CD4-positive, alpha-beta T cell (primary cell): ENCODE measurements around the gene PRKN. TPM values are rescaled to one million over a fixed set of nuclear protein-coding genes. Genes with fewer than 3 reads are reported as not detected.

Source experiments
- ATAC-seq: fragments of 200-7000 bp; cut with Tn5 transposase; one replicate; pipeline ENCODE4 v1.10.0; 2022; ENCODE audit warnings: mild to moderate bottlenecking; ENCODE audit not compliant: poor library complexity
- CTCF ChIA-PET: fragments of 350-600 bp; sonication (Branson Sonifier 250); formaldehyde crosslinking; loops from one replicate; lab custom pipeline; 2021; ENCODE audit warnings: antibody characterized with exemption, inconsistent platforms; lab: Charles Lee
- POLR2A ChIA-PET: fragments of 350-600 bp; sonication (Branson Sonifier 250); formaldehyde crosslinking; loops from one replicate; lab custom pipeline; 2021; ENCODE audit warnings: antibody characterized with exemption, inconsistent platforms; lab: Charles Lee
- DNase-seq, 14 experiments: peaks; one replicate each; pipeline ENCODE4 v3.0.0-alpha.2; 2013 to 2020; ENCODE audit warnings: mixed read lengths in 2 of 14
- H3K27ac ChIP-seq, 2 donors: one replicate each; pipeline versions ENCODE4 v1.5.1 to v1.7.0; 2013; ENCODE audit warnings: low read length in 2 of 2, low read depth in 1 of 2, mild to moderate bottlenecking in 1 of 2
- H3K27me3 ChIP-seq, 2 experiments: 1 replicate in 1 of 2; 2 replicates in 1 of 2; pipeline versions ENCODE4 v1.6.1 to v1.7.0; 2013; ENCODE audit warnings: low read length in 2 of 2, control low read depth in 1 of 2, mild to moderate bottlenecking in 1 of 2, moderate library complexity in 1 of 2; ENCODE audit not compliant: insufficient read depth in 2 of 2, control insufficient read depth in 1 of 2
- H3K36me3 ChIP-seq: one replicate; pipeline ENCODE4 v1.6.1; 2013; ENCODE audit warnings: low read length, control low read depth; ENCODE audit not compliant: insufficient read depth
- H3K4me1 ChIP-seq: one replicate; pipeline ENCODE4 v1.6.1; 2013; ENCODE audit warnings: low read length, control low read depth; ENCODE audit not compliant: insufficient read depth
- H3K4me3 ChIP-seq: one replicate; pipeline ENCODE4 v1.5.1; 2013; ENCODE audit warnings: mild to moderate bottlenecking, low read length, moderate library complexity
- H3K9me3 ChIP-seq, 2 experiments: 1 replicate in 1 of 2; 2 replicates in 1 of 2; pipeline versions ENCODE4 v1.6.1 to v1.7.0; 2013; ENCODE audit warnings: low read length in 2 of 2, mild to moderate bottlenecking in 2 of 2, control low read depth in 1 of 2, moderate library complexity in 1 of 2; ENCODE audit not compliant: control insufficient read depth in 1 of 2, insufficient read depth in 1 of 2
- H3K27ac Mint-ChIP-seq: one replicate; pipeline ENCODE4 v1.8.0; 2020; ENCODE audit warnings: mixed read lengths
- H3K27me3 Mint-ChIP-seq: one replicate; pipeline ENCODE4 v1.8.0; 2021; ENCODE audit warnings: mixed read lengths
- H3K36me3 Mint-ChIP-seq: one replicate; pipeline ENCODE4 v1.8.0; 2021; ENCODE audit warnings: low read depth, mixed read lengths
- H3K4me1 Mint-ChIP-seq: one replicate; pipeline ENCODE4 v1.8.0; 2021; ENCODE audit warnings: low read depth, mixed read lengths
- H3K4me3 Mint-ChIP-seq: one replicate; pipeline ENCODE4 v1.8.0; 2020; ENCODE audit warnings: mild to moderate bottlenecking, mixed read lengths
- H3K9me3 Mint-ChIP-seq: one replicate; pipeline ENCODE4 v1.8.0; 2020; ENCODE audit warnings: mixed read lengths
- CTCF ChIP-seq: fragments of 200-600 bp; IDR thresholded peaks from one replicate; pipeline ENCODE4 v1.8.0; 2022; ENCODE audit warnings: antibody characterized with exemption, mild to moderate bottlenecking
- intact Hi-C, 2 experiments: fragments of 100-400 bp; cut with DNase I in 1 of 2; cut with micrococcal nuclease in 1 of 2; formaldehyde crosslinking; loops; one replicate each; pipeline versions ENCODE4 v1.15.1 to v1.9.0; 2023 to 2025; cut with DNase I, micrococcal nuclease
- total RNA-seq, 174 experiments: library from RNA in 2 of 174; stranded (reverse) in 2 of 174; gene quantifications; one replicate each; pipeline ENCODE4 v1.2.3 and lab custom pipeline; 2021 to 2026

Gene PRKN
- total RNA-seq, 2 experiments from 2014 or later, result 5.2 to 5.4 TPM

GRCh38 chr6:162325051-162325450, 402.5 kb downstream of the PRKN start:
- no peak for DNase-seq
- no peak for TF ChIP-seq CTCF
- peaks cover 7% of the 10 kb centered on the region for H3K36me3 Mint-ChIP-seq
- Histone ChIP-seq H3K27me3 (no peaks in the 10 kb centered on the region), H3K27ac (no peak overlapping the region), H3K36me3 (no peaks in the 10 kb centered on the region), H3K4me1 (no peaks in the 10 kb centered on the region), H3K4me3 (no peak overlapping the region), H3K9me3 (peaks cover 9 to 10% of the 10 kb centered on the region in 2 experiments)
- peaks cover 11% of the 10 kb centered on the region for H3K9me3 Mint-ChIP-seq
- CTCF ChIA-PET, result no interaction called here
- POLR2A ChIA-PET, result no interaction called here
- H3K4me1 Mint-ChIP-seq, result no peaks in the 10 kb centered on the region
- no peak overlapping the region for H3K27ac Mint-ChIP-seq
- intact Hi-C loops, result no loop called here
- H3K4me3 Mint-ChIP-seq, result no peak overlapping the region
- no peak for ATAC-seq
- H3K27me3 Mint-ChIP-seq, result no peaks in the 10 kb centered on the region

- Mint-ChIP-seq H3K4me1 (no peaks in the 10 kb centered on the region), H3K9me3 (peaks cover 4% of the 10 kb centered on the region), H3K27ac (no peak overlapping the region), H3K4me3 (no peak overlapping the region), H3K36me3 (no peaks in the 10 kb centered on the region), H3K27me3 (no peaks in the 10 kb centered on the region)
- no peak for TF ChIP-seq CTCF
- Histone ChIP-seq H3K4me1 (no peaks in the 10 kb centered on the region), H3K27me3 (no peaks in the 10 kb centered on the region), H3K36me3 (no peaks in the 10 kb centered on the region), H3K9me3 (peaks cover 0 to 1% of the 10 kb centered on the region in 2 experiments), H3K27ac (no peak overlapping the region), H3K4me3 (no peak overlapping the region)
- ChIA-PET POLR2A (no interaction called here), CTCF (no interaction called here)
- no peak for ATAC-seq
- intact Hi-C loops, result no loop called here
- DNase-seq, result no peak
These were observed 412.3 kb downstream of the PRKN start for GRCh38 chr6:162315291-162315690.

- no peaks in the 10 kb centered on the region for H3K27me3 ChIP-seq
- ATAC-seq (no peak), DNase-seq (no peak)
- H3K27ac ChIP-seq, result no peak overlapping the region
- H3K9me3 Mint-ChIP-seq, result peaks cover 4% of the 10 kb centered on the region
- no peak overlapping the region for H3K27ac Mint-ChIP-seq
- H3K36me3 Mint-ChIP-seq, result no peaks in the 10 kb centered on the region
- no peaks in the 10 kb centered on the region for H3K36me3 ChIP-seq
- H3K4me3 Mint-ChIP-seq, result no peak overlapping the region
- H3K4me1 Mint-ChIP-seq, result no peaks in the 10 kb centered on the region
- no peak overlapping the region for H3K4me3 ChIP-seq
- H3K27me3 Mint-ChIP-seq, result no peaks in the 10 kb centered on the region
- TF ChIP-seq CTCF, result no peak
- intact Hi-C loops, result no loop called here
- no peaks in the 10 kb centered on the region for H3K4me1 ChIP-seq
- H3K9me3 ChIP-seq, result peaks cover 0 to 4% of the 10 kb centered on the region in 2 experiments
- CTCF ChIA-PET, result no interaction called here
- POLR2A ChIA-PET, result no interaction called here
These were observed 413.5 kb downstream of the PRKN start for GRCh38 chr6:162313922-162314660.
